H1 (cell line): ENCODE data around the gene LONRF2. TPM values are rescaled to one million over a fixed set of nuclear protein-coding genes. Genes with fewer than 3 reads are reported as not detected.

Experiments
- EGR1 ChIP-seq: IDR thresholded peaks from 2 replicates; pipeline ENCODE4 v1.6.1; 2011; ENCODE audit warnings: low read depth, low read length, borderline replicate concordance
- TCF12 ChIP-seq: IDR thresholded peaks from 2 replicates; pipeline ENCODE4 v1.6.1; 2011; ENCODE audit warnings: low read depth, mild to moderate bottlenecking, low read length
- polyA plus RNA-seq, 7 experiments: library from polyadenylated mRNA; depleted of rRNA in 3 of 7; stranded (reverse) in 5 of 7; unstranded in 2 of 7; fragments of >200 nt in 5 of 7; fragments of 200-250 nt in 2 of 7; gene quantifications; 1 replicate in 5 of 7; 2 replicates in 1 of 7; 4 replicates in 1 of 7; pipeline versions ENCODE4 v1.2.1 to v1.2.3, GENCODE V29; 2011 to 2013; ENCODE audit warnings: missing spikeins in 2 of 7, mixed read lengths in 2 of 7
- total RNA-seq: library from RNA; stranded (reverse); fragmentation: NEBNext Ultra II Directional; extraction: Animal tissue kit (Norgen Biotek cat#: 25700); gene quantifications from 2 replicates; pipeline ENCODE4 v1.2.1, GENCODE V29; 2021
- TF ChIP-seq, protein P1 (sequence below): fragments of 300-600 bp; sonication (generic); IDR thresholded peaks from 2 replicates; pipeline ENCODE4 v1.7.1; 2012; ENCODE audit warnings: low read length, moderate library complexity, mild to moderate bottlenecking, inconsistent platforms; ENCODE audit not compliant: insufficient replicate concordance
- TF ChIP-seq, protein P2 (sequence below): IDR thresholded peaks from 2 replicates; pipeline ENCODE4 v1.6.1; 2012; ENCODE audit warnings: inconsistent platforms

Gene LONRF2
- total and polyA plus RNA-seq, 2 of the 8 experiments (the other 6 are each of a cell fraction or from before 2014, with no cell fraction given) = 0.24 to 0.74 TPM

DNA sequence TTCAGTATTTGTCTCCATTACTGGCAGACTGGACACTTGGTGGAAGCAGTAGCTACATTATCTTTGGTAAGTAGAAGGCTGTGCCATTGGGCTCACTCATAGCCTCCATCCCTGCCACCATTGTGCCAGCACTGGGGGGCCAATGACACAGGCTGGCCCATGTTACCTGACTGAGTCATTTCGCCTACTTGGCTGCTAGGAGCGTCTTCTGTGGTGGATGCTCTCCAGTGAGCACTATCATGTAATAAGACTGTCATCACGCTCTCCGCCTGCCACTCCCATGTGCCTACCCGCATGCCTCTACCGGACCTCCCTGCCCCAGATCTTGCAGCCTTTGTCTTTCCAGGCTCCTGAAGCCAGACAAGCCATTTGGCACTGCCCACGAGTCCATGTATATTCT, 56.2 kb downstream of the LONRF2 start (continued):
- TF ChIP-seq, protein P1, sequence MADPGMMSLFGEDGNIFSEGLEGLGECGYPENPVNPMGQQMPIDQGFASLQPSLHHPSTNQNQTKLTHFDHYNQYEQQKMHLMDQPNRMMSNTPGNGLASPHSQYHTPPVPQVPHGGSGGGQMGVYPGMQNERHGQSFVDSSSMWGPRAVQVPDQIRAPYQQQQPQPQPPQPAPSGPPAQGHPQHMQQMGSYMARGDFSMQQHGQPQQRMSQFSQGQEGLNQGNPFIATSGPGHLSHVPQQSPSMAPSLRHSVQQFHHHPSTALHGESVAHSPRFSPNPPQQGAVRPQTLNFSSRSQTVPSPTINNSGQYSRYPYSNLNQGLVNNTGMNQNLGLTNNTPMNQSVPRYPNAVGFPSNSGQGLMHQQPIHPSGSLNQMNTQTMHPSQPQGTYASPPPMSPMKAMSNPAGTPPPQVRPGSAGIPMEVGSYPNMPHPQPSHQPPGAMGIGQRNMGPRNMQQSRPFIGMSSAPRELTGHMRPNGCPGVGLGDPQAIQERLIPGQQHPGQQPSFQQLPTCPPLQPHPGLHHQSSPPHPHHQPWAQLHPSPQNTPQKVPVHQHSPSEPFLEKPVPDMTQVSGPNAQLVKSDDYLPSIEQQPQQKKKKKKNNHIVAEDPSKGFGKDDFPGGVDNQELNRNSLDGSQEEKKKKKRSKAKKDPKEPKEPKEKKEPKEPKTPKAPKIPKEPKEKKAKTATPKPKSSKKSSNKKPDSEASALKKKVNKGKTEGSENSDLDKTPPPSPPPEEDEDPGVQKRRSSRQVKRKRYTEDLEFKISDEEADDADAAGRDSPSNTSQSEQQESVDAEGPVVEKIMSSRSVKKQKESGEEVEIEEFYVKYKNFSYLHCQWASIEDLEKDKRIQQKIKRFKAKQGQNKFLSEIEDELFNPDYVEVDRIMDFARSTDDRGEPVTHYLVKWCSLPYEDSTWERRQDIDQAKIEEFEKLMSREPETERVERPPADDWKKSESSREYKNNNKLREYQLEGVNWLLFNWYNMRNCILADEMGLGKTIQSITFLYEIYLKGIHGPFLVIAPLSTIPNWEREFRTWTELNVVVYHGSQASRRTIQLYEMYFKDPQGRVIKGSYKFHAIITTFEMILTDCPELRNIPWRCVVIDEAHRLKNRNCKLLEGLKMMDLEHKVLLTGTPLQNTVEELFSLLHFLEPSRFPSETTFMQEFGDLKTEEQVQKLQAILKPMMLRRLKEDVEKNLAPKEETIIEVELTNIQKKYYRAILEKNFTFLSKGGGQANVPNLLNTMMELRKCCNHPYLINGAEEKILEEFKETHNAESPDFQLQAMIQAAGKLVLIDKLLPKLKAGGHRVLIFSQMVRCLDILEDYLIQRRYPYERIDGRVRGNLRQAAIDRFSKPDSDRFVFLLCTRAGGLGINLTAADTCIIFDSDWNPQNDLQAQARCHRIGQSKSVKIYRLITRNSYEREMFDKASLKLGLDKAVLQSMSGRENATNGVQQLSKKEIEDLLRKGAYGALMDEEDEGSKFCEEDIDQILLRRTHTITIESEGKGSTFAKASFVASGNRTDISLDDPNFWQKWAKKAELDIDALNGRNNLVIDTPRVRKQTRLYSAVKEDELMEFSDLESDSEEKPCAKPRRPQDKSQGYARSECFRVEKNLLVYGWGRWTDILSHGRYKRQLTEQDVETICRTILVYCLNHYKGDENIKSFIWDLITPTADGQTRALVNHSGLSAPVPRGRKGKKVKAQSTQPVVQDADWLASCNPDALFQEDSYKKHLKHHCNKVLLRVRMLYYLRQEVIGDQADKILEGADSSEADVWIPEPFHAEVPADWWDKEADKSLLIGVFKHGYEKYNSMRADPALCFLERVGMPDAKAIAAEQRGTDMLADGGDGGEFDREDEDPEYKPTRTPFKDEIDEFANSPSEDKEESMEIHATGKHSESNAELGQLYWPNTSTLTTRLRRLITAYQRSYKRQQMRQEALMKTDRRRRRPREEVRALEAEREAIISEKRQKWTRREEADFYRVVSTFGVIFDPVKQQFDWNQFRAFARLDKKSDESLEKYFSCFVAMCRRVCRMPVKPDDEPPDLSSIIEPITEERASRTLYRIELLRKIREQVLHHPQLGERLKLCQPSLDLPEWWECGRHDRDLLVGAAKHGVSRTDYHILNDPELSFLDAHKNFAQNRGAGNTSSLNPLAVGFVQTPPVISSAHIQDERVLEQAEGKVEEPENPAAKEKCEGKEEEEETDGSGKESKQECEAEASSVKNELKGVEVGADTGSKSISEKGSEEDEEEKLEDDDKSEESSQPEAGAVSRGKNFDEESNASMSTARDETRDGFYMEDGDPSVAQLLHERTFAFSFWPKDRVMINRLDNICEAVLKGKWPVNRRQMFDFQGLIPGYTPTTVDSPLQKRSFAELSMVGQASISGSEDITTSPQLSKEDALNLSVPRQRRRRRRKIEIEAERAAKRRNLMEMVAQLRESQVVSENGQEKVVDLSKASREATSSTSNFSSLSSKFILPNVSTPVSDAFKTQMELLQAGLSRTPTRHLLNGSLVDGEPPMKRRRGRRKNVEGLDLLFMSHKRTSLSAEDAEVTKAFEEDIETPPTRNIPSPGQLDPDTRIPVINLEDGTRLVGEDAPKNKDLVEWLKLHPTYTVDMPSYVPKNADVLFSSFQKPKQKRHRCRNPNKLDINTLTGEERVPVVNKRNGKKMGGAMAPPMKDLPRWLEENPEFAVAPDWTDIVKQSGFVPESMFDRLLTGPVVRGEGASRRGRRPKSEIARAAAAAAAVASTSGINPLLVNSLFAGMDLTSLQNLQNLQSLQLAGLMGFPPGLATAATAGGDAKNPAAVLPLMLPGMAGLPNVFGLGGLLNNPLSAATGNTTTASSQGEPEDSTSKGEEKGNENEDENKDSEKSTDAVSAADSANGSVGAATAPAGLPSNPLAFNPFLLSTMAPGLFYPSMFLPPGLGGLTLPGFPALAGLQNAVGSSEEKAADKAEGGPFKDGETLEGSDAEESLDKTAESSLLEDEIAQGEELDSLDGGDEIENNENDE = no peak
- TF ChIP-seq, protein P2, sequence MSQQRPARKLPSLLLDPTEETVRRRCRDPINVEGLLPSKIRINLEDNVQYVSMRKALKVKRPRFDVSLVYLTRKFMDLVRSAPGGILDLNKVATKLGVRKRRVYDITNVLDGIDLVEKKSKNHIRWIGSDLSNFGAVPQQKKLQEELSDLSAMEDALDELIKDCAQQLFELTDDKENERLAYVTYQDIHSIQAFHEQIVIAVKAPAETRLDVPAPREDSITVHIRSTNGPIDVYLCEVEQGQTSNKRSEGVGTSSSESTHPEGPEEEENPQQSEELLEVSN = no peak
- TF ChIP-seq EGR1 = no peak
- TF ChIP-seq TCF12 = no peak
